HG03108 (cell line): Measurements from ENCODE around the gene ATF7.
A peak's percentile ranks its signal among the peaks of the same experiment; 100 is the strongest.
"Not testable (repeated sequence)": the region's sequence is repeated elsewhere in the genome, so short reads cannot be mapped to it uniquely, and the experiment has no call there.

Experiments used
- ATAC-seq: cut with Tn5 transposase; IDR thresholded peaks from one replicate; pipeline ENCODE4 v1.9.1; 2021; ENCODE audit warnings: moderate library complexity; ENCODE audit not compliant: unreplicated experiment

ATF7 gene

DNA sequence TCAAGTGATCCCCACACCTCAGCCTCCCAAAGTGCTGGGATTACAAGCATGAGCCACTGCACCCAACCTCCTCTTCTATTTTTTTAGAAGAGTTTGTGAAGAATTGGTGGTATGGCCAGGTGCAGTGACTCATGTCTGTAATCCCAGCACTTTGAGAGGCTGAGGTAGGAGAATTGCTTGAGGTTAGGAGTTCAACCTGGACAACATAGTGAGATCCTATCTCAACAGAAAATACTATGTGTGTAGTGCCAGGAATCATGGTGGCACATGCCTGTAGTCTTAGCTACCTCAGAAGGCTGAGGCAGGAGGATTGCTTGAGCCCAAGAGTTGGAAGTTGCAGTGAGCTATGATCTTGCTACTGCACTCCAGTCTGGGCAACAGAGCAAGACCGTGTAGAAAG is 5.5 kb upstream of the ATF7 start:
- ATAC-seq: no peak

DNA sequence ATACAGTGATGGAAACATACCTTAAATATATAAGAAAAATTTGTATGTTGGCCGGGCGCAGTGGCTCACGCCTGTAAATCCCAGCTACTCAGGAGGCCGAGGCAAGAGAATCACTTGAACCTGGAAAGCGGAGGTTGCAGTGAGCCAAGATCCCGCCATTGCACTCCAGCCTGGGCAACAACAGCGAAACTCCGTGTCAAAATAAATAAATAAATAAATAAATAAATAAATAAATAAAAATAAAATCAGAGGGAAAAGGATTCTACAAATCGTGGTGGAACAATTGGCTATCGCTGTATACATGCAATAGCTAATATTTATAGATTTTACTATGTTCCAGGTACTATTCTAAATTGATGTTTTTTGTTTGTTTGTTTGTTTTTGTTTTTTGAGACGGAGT is 1.7 kb upstream of the ATF7 start:
- ATAC-seq: no peak

DNA sequence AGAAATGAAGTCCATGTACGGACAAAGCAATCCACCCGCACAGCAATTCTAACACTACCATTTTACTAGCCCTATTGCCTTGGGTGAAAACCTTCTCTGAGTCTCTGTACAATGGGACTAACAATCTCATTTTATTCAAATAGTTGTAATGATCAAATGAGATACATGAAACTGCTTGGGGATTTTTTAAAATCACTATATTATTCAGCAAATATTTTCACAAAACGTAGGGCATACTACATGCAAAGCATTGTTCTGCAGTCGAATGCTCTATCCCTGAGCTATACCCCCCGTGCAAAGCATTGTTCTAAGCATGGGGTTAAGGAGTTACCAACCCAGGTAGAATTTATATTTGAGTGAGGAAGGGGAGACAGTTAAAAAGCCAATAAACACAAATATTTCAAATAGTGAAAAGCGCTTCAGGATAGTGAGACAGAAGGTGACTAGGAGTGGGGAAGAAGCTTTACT is 554 bp upstream of the ATF7 start:
- peak; percentile 4 for ATAC-seq

DNA sequence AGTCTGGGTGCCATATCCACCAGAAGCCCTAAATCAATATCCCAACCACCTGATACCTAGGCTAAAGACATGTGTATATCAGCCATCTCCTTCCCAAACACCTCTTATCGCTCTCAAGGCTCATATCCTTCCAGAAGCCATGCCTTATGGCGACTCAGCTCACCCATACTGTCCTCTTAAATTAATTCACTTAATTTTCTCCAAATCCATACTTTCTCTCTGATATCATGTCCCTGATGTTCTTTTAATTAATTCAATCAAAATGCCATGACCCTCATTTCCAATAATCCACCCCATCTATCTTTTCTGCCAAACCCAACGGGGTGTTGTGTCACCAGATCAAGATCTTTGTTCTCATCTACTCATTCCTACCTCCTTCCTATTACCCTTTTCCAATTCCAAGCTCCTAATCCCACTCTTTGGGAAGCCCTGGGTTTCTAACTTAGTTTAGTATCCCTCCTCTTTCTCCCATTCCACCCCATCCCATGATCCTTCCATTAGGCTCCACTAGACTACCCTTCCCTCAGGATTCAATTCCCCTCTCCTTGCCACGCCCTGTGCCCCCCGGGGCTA is 723 bp downstream of the ATF7 start:
- no peak for ATAC-seq

DNA sequence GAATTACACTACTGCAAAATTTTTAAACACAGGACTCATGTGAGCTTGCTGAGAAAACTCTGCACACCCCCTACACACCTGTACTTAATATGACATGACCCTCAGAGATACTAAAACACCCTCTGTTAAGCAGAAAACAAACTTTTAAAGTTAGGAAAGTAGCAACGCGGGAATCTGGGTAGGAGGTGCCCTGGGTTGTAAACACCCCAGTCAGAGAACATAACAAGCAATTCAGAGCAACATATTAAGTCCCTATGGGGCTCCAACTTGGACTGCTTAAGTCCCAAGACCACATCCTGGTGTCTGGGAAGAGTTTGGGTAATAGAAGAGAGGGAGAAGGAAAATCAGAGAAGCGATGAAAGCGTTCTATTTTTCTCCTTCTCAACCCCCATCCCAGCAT is 1.2 kb downstream of the ATF7 start:
- ATAC-seq: no peak

DNA sequence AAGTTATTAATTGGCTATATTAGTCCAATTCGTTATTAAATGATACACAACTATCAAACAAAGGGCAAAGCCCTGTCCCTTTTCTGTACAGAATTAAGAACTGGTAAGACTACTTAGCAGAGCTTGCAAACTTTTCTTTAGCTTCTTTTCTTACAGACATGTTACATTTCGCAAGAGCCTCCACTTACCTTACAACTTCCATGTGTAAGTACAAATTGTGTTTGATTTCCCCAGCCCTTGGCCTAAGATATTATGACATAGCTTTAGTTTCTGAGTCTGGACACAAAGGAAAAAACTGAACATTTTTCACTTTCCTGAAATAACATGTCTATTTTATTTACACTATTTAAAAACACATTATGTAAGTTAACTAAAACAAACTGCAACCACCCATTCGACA is 1.7 kb downstream of the ATF7 start:
- ATAC-seq: no peak

DNA sequence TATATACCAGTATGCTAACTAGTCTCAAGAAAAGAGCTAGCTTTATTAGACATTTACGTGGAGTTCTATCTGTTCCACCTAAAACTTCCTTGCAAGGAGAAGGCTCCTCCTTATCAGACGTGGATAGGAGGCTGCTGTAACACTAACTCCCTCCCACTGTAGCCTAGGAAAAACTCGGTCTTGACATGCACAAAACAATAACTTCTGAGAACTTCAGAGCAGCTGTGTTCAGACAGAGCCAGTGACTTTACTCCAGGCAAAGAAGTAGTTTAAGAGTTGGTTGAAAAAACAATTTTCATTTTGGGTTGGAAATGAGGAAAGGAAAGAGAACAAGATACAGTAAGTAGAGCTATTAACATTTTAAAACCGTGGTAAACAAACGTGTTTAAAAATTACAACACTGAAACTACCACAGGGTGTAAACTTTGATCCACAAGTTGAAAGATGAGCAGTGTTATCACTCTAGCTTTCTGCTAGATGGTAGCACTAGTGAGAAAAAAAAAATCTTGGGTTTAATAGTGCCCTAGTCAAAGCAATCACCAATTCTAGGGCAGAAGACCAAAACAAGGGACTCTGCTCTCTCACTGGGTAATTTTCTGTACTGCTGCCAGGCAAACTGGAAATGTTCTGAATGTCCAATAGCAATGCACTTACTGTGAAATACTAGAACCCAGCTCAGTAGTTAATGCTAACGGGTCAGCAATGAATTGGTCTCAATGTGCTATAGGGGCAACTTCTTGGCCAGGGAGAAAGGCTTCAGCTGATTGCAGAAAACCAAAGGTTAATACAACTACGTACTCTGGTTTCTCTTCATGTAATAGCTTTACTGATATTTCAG is 2.4 kb downstream of the ATF7 start:
- ATAC-seq: no peak

DNA sequence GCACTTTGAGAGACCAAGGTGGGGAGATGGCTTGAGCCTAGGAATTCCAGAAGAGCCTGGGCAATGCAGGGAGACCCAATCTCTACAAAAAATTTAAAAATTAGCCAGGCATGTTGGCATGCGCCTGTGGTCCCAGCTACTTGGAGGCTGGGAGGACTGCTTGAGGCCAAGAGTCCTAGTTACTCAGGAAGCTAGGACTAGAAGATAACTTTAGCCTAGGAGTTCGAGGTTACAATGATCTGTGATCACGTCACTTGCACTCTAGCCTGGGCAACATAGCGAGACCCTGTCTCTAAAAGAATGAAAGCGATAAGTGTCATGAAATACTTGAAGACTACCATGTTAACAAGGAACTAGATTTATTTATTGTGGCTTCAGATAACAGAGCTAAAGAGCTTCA is 3.5 kb downstream of the ATF7 start:
- no peak for ATAC-seq

DNA sequence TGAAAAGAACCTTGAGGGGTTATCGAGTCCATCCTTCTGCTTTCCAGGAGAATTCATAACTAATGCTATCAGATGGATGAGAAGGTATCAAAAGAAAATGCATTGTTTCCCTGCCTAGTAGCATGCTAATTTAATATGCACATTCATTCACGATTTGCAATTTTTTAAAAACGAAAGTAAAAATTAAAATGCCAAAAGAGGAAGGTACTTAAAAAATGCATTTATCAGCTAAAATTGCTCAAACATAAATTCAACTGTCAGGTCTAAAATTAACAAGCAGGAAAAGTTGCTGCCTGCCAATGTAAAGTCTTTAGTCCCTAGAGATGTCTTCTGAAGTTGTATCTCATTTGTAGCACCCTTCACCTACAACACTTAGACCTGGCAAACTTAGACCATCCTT is 7.9 kb downstream of the ATF7 start:
- ATAC-seq: no peak

DNA sequence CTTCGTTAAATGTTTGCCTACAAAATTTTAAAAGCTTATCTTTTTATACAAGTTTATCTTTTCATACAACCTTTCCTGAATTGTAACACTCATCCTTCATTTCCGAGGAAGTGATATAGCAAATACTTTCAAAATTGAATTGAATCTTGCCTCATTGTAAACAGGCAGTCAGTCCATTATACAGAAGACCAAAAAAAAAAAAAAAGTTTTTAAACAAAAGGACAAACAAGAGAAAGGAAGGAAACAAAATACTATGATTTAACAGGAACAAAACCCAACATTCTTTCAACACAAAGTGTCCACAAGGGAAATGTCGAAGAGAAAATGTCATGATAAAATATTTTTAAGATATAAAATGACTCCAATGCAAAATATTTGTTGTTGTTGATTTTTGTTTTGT is 8.5 kb downstream of the ATF7 start:
- ATAC-seq: no peak

DNA sequence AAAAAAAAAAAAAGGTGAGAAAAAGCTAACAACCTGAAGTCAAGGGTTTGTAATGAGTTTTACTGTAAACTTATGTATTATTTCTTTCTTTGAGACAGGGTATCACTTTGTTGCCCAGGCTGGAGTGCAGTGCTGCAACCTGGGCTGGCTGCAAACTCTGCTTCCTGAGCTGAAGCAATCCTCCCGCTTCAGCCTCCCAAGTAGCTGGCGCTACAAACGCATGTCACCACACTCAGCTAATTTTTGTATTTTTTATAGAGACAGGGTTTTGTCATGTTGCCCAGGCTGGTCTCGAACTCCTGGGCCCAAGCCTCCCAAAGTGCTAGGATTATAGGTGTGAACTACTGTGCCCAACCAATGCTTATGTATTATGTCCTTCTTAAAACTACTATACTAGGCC is 9.2 kb downstream of the ATF7 start:
- ATAC-seq: no peak

DNA sequence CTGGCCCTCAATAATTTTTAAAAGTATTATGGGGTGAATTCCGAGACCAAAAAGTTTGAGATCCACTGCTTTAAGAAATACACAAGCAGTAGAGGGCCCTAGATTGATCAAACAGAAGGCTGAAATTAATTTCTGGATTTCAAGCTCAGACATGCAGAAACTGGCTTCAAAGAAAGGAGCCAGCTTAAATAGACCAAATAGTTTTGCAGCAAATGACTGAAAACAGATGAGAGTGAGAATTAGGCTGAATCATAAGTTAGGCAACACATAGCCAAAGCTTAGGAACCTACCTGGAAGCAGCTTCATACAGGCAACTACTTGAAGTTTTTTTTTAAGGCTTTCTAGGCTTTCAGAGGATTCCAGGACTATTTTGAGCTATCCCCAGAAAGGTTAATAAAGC is 12.4 kb downstream of the ATF7 start:
- ATAC-seq: no peak

DNA sequence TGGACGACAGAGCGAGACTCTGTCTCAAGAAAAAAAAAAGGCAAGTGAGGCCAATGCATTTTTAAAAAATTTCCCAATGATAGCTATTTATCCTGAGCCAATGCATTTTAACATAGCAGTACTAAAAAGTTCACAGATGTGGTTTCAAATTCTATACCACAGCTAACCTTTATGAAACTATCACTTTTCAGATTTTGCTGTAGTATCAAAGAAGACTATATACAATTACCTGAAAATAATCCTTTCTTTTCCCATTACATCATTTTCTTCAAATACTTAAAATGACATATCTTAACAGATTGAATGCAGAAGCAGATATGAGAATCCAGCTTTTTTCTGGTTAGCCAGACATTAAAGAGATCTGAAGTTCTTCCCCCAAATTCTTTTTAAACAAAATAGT is 13.2 kb downstream of the ATF7 start:
- no peak for ATAC-seq

DNA sequence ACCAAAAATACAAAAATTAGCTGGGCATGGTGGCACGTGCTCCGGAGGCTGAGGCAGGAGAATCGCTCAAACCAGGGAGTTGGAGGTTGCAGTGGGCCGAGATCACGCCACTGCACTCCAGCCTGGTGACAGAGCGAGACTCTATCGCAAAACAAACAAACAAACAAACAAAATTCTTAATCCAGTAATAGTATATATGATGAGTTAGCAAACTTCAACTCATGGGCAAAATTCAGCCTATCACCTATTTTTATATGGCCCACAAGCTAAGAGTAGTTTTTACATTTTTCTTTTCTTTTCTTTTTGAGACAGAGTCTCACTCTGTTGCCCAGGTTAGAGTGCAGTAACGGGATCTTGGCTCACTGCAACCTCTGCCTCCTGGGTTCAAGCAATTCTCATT is 14.9 kb downstream of the ATF7 start:
- no peak for ATAC-seq

DNA sequence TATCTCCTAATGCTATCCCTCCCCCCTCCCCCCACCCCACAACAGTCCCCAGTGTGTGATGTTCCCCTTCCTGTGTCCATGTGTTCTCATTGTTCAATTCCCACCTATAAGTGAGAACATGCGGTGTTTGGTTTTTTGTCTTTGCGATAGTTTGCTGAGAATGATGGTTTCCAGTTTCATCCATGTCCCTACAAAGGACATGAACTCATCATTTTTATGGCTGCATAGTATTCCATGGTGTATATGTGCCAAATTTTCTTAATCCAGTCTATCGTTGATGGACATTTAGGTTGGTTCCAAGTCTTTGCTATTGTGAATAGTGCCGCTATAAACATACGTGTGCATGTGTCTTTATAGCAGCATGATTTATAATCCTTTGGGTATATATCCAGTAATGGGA is 19.5 kb downstream of the ATF7 start:
- not testable (repeated sequence) for ATAC-seq

DNA sequence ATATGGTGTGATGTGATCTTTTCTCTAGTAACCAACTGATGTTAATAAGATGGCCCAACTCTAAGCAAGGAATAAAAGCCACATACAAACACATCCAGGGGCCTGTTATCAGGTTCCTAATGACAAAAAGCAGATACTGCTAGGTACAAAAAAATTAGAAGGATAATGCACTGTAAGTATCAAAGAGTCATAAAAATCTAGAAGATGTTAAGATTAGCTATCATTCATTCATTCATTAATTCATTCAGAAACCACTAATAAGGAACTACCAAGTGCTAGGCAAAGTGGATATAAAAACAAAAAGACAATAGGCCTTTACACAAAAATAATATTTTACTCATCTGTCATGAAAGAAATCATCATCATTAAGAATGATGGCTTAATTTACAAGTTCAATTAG is 21.6 kb downstream of the ATF7 start:
- no peak for ATAC-seq

DNA sequence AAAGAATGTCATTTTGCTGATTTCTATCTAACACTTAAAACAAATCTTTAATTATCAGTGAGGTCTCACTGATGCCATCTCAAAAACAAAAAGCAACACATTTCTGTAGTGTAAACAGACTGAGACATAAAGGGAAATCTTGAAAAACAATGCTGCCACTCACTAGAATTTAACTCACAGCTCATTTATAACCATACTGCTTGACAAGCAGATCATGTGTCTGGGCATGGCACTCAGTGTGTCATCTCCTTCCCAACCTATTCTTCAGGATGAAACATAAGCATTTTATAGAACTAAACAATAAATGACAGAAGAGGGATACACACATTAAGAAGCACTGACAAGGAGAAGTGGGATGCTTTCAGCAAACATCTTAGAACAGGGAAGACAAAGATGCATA is 22.4 kb downstream of the ATF7 start:
- ATAC-seq: no peak

DNA sequence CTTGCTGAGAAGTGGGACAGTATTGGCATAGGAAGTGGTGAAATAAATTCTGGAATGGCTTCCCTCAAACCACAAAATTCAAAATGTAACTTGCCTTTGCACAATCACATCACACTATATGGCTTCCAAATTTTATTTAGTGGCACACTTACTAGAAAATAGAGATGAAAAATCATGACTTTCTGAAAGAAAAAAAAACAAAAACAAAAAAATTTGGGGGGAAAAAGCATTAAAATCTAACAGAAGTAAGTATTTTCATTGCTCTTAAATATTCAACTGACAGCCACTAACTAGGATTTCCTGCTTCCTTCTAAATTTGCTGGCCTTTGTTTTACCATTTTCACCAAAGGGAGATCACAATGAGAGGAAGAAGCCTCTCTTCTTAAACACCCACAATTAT is 23.0 kb downstream of the ATF7 start:
- no peak for ATAC-seq

DNA sequence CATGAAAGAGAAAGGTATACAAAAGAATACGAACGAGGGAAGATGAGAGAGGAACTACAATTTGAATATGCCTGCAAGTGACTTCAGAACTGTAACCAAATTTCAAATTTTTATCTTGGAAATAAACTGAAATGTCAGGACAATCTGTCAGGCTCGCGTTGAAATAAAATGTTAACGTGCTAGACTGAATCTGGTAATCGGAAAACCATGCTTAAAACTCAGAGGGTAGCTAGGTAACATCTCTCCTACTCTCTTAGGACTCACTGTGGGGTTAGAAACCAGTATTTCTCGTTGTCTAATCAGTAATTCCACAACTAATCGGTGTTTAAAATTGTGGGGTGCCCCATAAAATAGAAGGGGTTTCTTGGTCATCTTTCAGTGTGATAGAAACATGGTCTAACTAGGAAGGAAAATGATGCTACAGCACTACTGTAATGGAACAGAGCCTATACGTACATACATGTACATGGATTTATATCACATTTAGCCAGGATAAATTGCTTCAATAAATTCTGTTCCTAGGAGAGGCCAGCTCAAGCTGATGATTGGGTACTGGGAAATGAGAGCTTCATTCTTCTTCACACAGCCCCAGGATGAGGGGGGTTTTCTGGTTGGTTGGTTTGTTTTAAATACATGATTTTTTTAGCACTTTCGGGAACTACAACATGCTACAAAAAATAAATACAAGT is 23.9 kb downstream of the ATF7 start:
- ATAC-seq: no peak

DNA sequence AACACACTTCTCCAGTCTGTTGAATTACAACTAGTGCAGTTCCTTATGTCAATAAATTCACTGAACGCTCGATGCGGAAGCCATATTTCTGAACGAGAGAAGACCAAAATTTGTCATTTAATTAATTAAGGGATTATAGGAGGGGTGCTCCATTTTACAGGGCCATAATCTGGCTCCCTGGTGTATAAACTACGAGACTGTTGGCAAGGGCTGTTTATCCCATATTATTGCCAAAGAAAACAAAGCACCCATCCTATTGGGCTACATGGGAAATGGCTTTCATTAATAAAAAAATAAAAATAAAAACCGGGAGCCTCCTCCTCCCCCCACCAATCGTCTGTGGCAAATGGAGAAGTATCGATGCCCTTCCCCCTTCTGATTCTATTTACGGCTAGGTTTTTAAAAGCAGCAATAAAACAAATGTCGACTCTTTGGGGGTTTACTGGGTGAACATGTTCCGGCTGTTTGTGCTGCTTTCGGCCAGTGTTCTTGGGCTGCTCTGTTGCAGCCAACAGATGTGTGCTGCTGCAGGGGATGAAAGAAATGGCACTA is 24.8 kb downstream of the ATF7 start:
- no peak for ATAC-seq

DNA sequence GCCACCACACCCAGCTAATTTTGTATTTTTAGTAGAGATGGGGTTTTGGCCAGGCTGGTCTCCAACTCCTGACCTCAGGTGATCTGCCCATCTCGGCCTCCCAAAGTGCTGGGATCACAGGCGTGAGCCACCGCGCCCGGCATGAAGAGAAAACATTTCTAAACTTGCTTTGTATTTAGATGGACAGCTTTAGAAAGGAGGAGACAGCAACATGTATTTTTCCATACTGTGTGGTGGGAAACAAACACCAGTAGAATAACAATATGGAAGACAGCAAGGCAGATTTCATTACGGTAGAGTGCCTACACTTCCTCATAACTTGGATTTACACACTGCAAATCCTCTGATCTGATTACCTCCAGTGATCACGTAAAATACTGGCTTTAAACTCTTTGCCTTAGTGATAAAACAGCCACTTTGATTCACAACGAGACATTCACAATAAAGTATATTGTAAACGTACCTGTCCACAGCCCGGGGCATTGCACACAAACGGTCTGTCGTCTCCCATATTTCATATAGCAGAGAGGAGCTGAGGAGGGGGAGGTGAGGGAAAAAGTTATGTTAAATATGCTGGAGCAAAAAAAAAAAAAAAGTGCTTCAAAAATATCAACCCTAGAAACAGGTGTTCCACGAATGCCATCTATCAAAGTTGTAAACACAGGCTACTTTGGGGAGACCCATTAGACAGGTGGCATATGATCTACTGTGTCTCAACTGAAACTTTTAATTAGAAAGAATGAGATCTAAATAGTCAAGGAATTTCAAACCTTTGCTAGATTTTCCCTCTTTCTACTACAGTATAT is 25.5 kb downstream of the ATF7 start:
- no peak for ATAC-seq
